Glomerular visceral epithelial cell (primary cell): ENCODE measurements around the gene FGGY.
"Not testable (repeated sequence)": the region's sequence is repeated elsewhere in the genome, so short reads cannot be mapped to it uniquely, and the experiment has no call there.

ENCODE experiments used
- DNase-seq: peaks from one replicate; pipeline ENCODE4 v3.0.0-alpha.2; 2016; ENCODE audit errors: extremely low spot score

Gene FGGY

DNA sequence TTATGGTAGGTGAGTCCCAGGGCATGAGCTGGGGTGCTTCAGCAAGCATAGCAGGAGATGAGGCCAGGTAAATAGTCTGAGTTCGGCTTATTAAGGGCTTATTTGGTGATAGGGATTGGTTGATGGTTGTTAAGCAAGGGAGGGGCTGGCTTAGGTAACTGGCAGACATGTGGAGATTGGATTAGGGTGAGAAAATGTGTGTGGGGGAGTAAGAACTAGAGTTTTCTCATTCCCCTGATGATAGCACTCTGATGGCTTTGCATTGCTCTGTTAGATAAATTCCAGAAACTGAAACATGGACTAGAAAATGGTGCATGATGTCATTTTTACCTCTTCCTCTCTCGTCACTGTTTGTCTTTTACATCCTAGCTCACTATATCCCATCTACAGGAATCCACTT, 53.6 kb downstream of the FGGY start:
- DNase-seq: no peak

DNA sequence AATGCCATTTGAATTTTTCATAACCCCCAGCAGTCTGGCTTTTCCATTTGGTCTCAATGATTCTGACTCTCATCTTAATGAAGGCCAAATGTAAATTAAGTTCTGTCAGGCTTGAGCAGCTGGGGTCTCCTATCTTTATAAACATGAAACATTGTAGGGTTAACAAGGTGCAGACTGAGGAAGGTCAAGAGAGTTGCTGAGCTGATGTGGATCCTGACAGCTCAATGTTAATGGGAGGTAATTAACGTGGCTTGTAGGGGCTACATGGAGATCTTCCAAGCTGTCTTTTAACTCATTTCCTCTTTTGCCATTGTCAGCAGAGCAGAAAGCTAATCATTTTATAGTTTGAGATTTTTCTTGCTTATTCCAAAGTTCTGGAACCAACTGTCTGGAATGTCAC, 55.2 kb downstream of the FGGY start:
- DNase-seq: no peak

DNA sequence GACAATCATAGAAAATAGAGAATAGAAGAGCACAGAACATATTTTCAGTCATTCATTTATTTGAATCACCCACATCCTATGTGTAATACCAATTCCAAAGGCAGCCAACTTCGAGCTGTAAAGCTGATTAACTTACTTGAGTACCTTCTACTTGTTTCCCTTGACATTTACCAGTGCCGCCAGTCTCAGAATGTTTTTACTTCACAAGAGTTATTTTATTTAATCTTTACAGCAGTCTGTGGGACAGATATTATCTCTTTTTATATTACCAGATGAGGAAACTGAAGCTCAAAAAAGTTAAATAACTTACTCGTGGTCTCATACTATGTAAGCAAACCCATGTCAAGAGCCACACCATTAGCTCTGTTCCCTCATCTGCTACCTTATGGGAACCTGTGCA, 56.6 kb downstream of the FGGY start:
- no peak for DNase-seq

DNA sequence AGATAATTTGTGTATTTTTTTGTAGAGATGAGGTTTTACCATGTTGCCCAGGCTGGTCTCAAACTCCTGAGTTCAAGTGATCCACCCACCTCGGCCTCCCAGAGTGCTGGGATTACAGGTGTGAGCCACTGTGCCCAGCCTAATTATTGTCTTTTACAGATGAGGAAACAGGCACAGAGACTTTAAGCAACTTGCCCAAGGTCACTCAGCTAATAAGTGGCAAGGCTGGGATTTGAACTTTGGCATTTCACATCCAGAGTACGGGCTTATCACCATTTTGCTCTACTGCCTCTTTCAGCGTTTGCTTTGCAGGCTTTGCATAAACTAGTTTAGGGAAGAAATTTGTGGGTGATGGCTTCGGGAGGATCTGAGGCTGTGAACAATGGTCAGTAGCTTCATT, 57.3 kb downstream of the FGGY start:
- not testable (repeated sequence) for DNase-seq

DNA sequence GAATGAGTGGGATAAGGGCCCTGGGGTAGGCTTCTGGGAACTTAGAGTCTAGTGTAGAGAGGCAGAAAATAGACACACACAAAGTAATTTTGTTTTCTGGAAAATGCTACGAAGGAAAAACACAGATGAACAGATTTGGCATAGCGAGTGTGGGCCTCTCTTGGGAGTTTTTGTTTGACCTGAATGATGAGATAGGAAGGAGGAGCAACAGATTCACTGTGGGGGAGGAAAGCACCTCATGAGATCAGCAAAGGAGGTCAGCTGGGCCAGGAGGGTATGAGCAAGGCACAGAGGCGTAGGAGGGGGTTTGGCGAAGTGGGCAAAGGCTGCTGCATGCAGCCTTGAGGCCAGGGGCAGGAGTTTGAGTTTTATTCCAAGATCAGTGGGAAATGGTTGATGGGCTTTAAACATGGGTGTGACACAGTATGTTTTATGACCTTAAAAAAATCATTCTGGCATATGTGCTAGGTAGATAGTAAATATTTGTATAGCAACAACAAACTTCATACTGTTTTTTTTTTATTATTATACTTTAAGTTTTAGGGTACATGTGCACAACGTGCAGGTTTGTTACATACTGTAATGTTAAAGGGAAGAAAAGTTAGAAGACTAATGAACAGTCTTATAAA, 57.9 kb downstream of the FGGY start:
- DNase-seq: peak; percentile 19

DNA sequence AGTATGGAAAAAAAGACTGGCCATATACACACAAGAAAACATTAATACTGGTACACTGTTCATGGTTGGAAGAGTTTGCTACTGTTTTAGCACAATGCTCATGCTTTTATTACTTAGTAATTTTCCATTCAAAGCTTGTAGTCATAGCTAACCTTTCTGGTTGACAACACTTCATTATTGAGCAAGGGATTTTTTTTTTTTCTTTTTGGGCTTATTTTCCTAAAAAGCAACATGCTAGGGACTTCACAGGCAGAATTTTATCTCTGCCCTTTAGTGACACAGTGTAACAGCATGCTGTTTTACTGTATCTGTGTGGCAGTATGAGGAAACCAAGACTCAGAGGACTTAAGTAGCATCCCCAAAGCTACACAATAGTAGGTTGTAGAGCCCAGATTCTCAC, 58.5 kb downstream of the FGGY start:
- DNase-seq: peak; percentile 10

DNA sequence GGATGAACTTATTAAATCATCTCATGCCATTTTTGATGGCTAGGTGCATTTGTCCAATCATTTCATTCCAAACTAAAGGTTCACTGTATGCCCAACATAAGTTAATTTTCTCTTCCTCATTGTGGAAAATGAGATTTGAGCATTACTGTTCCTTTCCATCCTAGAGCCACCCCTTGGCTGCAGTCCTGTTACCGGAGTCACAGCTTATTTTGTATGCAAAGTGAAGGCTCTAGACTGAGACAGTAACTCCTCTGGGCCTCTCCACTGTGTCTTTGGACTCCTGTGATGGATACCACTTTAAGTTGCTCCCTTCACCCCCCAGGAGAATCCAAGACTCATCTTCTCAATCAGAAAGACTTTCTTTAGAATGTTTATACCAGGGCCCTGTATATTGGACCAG, 59.7 kb downstream of the FGGY start:
- no peak for DNase-seq

DNA sequence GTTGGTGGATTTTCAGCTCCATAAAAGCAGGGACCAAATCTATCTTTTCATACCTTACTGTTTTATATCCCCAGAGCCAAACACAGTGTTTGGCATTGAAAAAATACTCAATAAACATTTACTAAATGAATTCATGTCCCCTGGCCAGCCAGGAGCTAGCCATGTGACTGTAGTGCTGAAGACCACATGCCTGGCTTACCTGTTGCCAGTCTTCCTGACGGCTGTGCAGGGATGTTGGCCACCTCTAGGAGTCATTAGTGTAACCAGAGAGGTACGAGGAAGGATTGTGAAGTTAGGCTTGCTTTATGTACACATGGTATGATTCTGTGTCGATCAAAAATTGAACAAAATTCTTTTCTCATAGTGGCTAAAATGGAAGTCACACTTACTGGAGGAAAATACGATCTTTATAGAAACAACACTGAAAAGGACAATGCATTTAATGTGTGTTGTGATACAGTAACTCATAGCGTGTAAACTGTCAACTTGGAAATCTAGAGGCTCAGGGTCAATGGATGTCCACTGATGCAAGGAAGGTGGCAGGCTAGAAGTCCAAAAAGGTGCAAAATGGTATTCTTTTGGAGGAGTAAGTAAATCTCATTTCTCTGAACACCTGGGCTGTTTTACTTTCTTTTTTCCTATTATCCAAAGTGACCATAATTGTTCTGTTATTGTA, 60.9 kb downstream of the FGGY start:
- no peak for DNase-seq

DNA sequence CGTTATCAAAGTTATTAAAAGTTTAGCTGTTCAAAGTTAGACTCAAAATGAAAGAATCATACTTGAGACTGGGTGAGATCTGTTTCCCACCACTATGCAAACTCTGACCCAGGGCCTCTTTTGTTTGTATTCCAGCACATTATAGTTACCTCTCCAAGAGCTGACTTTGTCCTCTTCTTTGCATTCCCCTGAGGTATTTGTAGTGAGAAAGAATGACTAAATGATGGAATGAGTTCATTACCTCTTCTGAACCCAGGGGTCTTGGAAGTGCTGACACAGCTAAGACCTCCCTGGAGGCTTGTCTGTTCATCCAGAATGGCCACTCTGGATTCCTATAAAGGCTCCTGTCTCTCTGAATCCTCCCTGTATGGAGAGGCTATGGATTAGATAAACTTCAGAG, 62.4 kb downstream of the FGGY start:
- no peak for DNase-seq

DNA sequence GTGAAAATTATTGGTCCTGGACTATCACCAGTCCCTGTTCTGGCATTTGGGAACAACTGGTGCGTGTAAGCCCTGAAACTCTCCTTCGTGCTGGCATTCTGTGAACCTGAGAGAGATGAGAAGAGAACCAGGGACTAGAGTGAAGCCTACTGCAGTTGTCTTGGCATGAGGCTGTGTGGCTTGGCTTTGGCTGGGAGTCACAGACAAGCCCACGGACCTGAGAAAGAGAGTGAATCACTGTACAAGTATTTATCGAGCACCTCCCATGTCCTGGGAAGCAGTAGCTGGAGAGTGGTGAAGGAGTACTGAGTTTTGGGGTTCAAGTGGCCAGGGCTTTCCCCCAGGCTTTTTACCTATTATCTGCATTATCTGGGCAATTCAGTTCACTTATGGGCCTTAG, 63.3 kb downstream of the FGGY start:
- peak; percentile 65 for DNase-seq

DNA sequence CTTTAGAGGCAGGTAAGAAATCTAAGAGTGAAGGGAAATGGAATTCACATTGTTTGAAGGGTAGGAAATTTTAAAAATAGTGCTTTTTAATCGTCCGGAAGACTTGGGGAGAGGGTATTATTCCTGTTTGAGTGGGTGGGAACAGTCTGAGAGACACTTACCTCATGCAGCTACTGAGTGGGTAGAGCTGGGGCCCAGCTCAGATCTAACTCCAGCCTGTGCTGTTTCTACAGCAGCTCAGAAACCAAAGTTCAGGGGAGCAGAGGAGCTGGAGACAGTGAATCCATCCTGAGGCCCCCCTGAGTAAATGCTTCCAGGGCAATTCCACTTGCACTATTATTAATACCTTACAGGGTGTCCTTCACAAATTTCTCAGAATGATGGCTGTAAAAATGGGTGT, 63.8 kb downstream of the FGGY start:
- no peak for DNase-seq

DNA sequence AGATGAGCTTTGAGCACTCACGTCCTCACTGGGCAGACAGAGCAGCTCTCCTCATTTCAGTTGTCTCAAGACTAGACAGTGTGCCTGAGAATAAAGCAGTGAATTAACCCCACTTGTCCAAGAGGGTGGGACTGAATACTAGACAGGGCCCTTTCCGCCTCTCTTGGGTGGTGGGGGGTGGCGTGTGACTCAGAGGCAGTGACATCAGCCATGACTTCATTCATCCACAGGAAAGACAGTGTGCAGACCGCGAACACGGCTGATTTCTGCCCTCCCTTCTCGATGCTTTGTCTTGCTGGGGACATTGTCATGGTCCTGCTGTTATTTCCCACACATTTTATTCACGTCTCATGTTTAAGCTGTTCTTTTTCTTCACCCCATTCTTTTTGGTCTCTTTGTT, 64.9 kb downstream of the FGGY start:
- no peak for DNase-seq

DNA sequence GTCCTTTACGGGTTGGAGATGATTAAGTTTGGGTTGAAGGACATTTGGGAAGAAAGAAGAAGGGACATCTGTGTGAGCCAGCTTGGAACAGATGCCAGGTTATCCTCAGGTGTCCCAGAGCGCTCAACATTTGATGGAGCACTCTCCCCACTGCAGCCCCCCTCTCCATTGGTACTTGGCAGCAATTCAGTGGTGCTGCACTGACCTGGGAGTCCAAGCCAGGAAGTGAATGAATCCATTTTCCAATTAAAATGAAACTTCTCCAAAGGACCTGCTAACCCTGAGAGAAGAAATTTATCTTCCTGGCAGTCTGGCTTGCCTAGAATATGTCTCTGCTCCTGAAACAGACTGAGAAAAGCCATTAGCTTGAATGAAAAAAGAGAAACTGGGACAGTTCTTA, 67.1 kb downstream of the FGGY start:
- DNase-seq: no peak

DNA sequence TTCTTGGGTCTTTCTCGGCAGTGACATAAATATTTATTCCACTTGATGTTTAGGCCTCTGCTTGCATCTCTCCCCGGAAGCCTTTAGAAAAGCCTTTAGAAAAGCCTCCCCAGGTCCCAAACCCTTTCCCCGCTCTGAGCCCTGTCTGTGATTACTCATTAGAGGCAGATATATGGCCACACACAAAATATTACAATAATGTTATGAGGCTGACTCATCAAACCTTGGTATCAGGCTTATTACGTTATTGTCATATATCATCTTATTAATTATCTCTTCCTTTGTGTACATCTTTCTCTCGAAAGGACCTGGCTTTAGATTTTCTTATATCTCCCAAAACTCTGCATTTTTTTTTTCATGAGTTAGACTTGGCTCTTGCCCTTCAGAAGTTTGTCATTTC, 69.5 kb downstream of the FGGY start:
- no peak for DNase-seq

DNA sequence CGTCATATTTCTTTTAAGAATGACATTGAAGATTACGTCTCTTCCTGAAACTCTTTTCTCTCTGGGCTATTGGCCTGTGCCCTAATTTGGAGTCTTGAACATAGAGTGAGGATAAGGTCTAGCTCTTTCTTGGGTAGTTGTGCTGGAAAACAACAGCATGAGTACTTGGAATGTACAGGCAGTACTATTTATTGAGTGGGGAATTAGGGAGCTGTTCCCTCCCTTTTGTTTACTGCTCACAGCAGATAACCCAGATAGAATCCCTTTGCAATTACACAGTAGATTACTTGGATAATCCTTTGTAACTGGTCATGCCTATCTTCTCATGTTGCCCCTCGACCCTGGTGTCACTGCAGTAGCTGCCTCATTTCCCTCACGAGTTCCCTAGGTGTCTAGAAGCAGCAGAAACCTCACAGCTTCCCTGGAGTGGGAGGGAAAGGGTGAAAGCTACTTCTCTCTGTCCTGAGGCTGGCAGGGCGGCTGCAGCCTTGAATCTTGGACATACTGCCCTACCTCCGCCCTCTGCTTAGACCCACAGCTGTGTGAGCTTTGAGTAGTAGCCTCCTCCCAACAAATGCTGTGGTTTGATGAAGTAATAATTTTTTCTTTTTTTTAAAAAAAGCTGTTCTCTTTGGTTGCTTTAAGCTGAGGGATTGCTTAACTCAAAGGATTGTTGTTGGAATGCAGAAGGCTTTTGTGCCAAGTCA, 70.6 kb downstream of the FGGY start:
- peak; percentile 82 for DNase-seq

DNA sequence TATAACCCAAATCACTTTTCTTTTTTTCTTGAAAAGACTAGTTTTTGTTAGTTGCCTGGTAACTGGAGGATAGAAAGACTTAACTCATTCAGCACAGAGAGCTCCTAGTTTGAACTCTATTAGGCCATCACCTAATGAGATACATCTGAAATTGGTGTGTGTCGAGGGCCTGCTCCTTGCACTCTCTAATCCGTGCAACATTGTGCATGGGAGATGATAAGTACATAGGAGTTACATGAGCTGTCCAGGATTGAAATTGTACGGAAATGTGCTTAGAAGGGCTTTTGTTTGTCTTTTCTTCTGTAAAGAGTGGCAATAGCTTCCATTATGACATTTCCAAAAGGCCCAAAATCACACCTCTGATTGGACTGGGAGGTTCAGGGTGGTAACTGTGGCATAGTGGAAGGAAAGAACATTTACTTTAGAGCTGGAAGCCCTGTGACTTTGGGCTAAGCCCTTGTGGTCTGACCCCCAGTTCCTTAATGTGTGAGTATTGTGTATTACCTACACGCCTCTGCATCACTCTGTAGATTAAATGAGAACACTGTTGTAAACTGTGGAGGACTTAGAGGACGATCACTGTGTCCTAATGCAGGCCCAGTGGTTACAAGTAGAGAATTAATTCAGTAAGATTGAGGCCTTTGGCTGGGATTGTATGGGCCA, 71.2 kb downstream of the FGGY start:
- DNase-seq: no peak

DNA sequence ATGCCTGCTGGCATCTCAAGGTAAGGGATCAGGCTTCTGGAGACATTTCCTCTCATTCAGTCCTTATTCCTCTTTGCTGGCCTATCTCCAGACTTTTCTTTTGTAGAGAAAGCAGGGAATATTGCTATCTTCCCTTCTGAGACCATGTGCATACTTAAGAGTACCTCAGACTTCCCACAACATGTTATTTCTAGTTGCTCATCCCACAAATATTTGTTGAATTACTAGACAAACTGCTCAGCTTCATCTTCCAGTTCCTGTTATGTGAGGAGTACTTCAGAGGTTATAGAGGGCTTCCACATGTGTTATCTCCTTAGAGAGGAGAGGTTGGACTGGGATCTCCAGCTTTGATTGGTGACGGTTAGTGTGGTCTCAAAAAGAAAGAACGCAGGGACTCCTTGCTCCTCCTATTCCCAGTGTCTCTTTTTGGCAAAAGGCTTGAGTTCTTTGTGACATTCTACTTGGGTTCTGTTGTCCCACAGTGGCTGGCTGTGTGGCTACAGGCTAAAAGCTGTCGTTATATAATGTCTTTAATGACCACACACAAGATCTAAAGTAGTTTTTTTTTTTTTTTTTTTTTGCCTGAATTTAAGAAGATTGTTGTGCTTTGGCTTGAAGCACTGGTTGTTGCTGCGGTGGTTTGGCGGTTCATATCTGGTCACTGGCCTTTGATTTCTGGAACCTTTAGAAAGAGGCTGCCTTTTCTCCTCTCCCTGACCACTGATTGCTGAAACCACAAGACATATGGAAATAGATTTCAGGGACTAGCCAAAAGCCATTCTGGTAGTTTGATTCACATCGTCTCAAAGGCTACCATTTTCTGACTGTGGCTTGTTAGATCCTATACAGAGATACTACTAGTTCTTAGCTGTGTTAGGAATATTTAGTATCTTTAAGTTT, 78.7 kb downstream of the FGGY start:
- peak; percentile 93 for DNase-seq

DNA sequence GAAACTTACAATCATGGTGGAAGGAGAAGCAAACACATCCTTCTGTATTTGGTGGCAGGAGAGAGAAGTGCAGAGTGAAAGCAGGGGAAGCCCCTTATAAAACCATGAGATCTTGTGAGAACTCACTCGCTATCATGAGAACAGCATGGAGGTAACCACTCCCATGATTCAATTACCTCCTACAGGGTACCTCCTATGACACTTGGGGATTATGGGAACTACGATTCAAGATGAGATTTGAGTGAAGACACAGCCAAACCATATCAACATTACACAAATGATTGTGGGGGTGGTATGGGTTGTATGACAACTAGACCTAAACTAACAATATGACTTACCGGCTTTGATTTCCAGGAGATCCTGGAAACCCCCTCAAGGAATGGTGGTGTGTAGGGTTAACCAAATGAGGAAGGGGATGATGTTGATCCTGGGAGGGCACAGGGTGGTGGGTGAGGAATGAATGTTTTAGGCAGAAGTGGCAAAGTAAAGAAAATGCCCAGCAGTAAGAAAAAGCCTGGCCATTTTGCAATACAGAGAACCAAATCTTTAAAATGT, 80.5 kb downstream of the FGGY start:
- no peak for DNase-seq

DNA sequence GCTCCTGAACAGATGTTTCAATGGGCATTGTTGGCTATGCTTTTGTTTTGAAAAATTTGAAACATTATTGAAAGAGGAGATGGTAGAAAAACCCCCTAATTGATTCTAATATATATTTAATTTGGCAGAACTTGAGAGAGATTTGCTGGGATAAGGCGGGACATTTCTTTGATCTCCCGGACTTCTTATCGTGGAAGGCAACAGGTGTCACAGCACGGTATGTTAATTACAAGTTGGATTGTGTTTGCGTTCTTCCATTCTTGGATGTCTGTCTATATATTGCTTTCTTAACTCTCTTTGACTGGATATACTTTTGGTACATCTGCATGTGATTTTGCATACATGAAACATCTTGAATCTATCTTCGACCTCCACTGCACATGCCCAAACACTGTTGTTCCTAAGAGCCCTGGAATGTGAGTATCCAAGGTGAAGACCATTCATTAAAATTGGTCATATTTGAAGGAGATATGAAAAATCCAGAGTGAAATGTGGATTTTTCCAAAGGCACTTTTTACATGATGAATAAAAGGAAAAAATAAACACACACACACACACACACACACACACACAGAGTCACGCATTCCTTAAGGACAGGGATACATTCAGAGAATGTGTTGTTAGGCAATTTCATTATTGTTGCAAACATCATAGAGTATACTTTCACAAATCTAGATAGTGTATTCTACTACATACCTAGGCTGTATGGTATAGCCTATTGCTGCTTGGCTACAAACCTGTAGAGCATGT, 81.9 kb downstream of the FGGY start:
- DNase-seq: no peak

DNA sequence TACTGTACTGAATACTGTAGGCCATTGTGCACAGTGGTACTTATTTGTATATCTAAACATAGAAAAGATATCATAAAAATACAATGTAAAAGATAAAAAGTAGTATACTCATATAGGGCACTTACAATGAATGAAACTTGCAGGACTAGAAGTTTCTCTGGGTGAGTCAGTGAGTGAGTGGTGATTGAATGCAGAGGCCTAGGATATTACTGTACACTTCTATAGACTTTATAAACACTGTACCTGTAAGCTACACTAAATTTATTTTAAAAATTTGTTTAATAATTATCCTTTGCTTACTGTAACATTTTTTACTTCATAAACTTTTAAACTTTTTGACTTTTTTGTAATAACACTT, 82.5 kb downstream of the FGGY start:
- DNase-seq: no peak

DNA sequence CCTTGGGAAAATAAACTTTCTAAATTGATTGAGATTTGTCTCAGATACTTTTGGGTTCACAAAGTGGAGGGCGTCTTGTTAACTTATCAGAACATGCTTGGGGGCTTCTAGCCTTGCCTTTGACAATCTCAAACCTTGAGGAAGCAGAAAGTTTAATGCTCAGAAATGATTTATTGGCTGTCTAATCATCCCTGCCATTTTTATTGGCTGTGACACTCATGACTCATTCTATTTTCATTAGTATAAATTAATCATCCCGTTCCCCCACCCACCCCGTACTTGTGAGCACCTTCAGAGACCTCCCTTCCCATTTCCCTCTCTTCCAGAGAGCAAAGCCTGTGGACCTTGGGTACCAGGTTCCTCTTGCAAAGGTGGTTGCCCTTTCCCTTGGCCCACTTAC, 87.1 kb downstream of the FGGY start:
- no peak for DNase-seq
